ENCODE data around the gene C1QC. TPM values are rescaled to one million over a fixed set of nuclear protein-coding genes. Genes with fewer than 3 reads are reported as not detected.
A peak's percentile ranks its signal among the peaks of the same experiment; 100 is the strongest.
"Not testable (repeated sequence)": the region's sequence is repeated elsewhere in the genome, so short reads cannot be mapped to it uniquely, and the experiment has no call there.

Gene C1QC
- total RNA-seq, 3 donors from 2014 or later: 44.3 to 200 (median 189) TPM

- TF ChIP-seq, protein P1, sequence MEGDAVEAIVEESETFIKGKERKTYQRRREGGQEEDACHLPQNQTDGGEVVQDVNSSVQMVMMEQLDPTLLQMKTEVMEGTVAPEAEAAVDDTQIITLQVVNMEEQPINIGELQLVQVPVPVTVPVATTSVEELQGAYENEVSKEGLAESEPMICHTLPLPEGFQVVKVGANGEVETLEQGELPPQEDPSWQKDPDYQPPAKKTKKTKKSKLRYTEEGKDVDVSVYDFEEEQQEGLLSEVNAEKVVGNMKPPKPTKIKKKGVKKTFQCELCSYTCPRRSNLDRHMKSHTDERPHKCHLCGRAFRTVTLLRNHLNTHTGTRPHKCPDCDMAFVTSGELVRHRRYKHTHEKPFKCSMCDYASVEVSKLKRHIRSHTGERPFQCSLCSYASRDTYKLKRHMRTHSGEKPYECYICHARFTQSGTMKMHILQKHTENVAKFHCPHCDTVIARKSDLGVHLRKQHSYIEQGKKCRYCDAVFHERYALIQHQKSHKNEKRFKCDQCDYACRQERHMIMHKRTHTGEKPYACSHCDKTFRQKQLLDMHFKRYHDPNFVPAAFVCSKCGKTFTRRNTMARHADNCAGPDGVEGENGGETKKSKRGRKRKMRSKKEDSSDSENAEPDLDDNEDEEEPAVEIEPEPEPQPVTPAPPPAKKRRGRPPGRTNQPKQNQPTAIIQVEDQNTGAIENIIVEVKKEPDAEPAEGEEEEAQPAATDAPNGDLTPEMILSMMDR (IDR thresholded peaks at IDR 0.05): no peak
- intact Hi-C loops (cut with DNase I, micrococcal nuclease): no loop called here
- H3K9me3 ChIP-seq: no peaks in the 10 kb centered on the region
- no peaks in the 10 kb centered on the region for H3K4me1 ChIP-seq (ENCODE audit: low read depth)
- no peaks in the 10 kb centered on the region for H3K36me3 ChIP-seq (ENCODE audit: low read depth)
- H3K4me3 ChIP-seq: no peak overlapping the region
- ATAC-seq (peak; percentile 53), DNase-seq (peak in 2 of 3 donors; percentile 69 to 72)
Measured at GRCh38 chr1:22665752-22666151, 22.3 kb downstream of the C1QC start.

GRCh38 chr1:22666412-22666811 lies 23.0 kb downstream of the C1QC start:
- H3K4me3 ChIP-seq: no peak overlapping the region

GRCh38 chr1:22668840-22669239 lies 25.4 kb downstream of the C1QC start:
- H3K4me1 ChIP-seq (ENCODE audit: low read depth); H3K36me3 ChIP-seq (ENCODE audit: low read depth); ATAC-seq; H3K9me3 ChIP-seq; H3K4me3 ChIP-seq; DNase-seq; intact Hi-C loops (cut with DNase I, micrococcal nuclease): not testable (repeated sequence)

More at GRCh38 chr1:22666412-22666811, 23.0 kb downstream of the C1QC start:
- Histone ChIP-seq H3K36me3 (ENCODE audit: low read depth) (no peaks in the 10 kb centered on the region), H3K4me1 (ENCODE audit: low read depth) (no peaks in the 10 kb centered on the region), H3K9me3 (no peaks in the 10 kb centered on the region)
- intact Hi-C loops (cut with DNase I, micrococcal nuclease): no loop called here
- TF ChIP-seq, protein P1 (IDR thresholded peaks at IDR 0.05): no peak
- ATAC-seq (no peak), DNase-seq (no peak)

DNA sequence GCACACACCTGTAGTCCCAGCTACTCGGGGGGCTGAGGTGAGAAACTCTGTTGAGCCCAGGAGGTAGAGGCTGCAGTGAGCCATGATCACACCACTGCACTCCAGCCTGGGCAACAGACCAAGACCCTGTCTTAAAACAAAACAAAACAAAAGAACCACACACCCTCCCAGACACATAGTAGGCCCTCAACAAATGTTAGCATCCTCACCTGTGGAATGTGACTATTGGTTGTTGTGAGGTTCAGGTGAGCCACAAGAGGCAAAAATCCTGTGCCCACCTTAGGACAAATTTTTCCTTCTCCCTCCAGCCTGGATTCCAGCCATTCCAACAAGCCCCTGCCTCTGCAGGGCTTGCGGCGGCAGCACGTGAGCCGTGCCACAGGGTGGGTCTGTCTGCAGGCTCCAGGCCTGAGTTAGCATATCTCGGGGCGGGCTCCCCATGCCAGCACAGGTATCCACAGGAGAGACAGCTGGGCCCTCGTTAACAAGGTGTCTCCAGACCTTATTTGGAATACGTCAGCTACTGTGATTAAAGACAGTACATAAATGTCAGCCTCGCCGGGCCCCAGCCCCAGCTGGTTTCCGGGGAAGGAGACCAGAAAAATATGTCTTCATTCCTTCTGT lies 27.0 kb downstream of the C1QC start:
- no peaks in the 10 kb centered on the region for H3K36me3 ChIP-seq (ENCODE audit: low read depth)
- no peak overlapping the region for H3K4me3 ChIP-seq
- no peak for DNase-seq
- intact Hi-C loops (cut with DNase I, micrococcal nuclease): no loop called here
- TF ChIP-seq, protein P1 (IDR thresholded peaks at IDR 0.05): no peak
- H3K9me3 ChIP-seq: no peaks in the 10 kb centered on the region
- no peaks in the 10 kb centered on the region for H3K4me1 ChIP-seq (ENCODE audit: low read depth)
- ATAC-seq: no peak

DNA sequence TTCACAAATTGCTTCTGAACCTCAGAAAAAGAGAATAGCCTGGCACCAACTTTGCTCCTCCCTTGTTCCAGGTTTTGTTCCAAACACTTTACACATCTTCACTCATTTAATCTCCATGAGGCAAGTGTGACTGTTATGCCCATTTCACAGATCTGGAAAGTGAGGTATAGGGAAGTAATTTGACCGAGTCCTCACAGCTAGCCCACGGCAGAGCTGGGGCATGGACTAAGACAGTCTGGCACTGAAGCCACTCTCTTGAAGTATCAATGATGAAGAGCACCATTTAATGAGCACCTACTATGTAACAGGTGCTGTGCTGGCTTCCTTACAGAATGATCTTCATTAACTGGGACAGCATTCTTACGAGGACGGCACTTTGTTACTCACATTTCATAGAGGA lies 28.6 kb downstream of the C1QC start:
- ATAC-seq (no peak), DNase-seq (no peak)
- intact Hi-C loops (cut with DNase I, micrococcal nuclease): no loop called here
- TF ChIP-seq, protein P1 (IDR thresholded peaks at IDR 0.05): no peak
- no peaks in the 10 kb centered on the region for H3K36me3 ChIP-seq (ENCODE audit: low read depth)
- no peaks in the 10 kb centered on the region for H3K4me1 ChIP-seq (ENCODE audit: low read depth)
- no peaks in the 10 kb centered on the region for H3K9me3 ChIP-seq
- no peak overlapping the region for H3K4me3 ChIP-seq

DNA sequence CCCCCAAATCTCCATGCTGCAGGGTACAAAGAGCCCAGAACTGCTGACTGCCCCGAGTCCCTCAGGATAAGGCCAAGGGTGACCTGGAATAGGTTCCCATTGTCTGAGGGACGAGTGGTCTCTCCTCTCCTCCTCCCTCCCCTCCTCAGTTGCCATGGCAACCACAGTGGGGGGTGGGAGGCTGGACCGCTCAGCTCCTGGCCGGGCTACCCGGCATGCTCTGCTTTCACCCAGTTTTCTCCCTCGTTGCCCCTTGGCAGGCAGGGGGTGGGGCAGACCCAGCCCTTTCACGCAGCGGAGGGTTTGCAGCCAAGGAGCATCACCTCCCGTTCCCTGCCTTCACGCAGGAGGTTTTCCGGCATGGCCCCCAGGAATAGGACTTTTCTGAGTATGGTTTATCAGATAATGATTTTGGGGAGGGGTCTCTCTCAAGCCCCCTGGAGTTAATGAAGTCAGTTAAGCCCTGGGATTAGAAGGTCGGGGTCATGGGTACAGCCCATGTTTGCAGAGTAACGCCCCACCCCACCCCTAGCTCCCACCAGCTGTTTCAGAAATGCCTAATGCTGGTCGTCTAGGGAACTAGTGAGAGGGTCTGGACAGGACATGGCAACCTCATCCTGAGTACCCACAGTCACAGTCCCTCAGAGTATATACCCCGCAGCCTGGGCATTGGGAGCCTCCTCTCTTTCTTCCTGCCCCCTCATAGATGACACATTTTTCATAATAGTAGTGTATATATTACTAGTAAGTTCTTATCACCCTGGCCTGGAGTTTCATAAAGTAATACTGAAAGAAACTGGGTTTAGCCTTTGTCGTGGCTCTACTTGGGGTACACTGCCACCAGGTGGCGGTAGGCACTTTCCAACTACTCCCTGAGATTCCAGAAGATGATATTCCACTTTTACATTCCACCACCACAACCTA lies 30.3 kb downstream of the C1QC start:
- intact Hi-C loops (cut with DNase I, micrococcal nuclease): no loop called here
- ATAC-seq: peak; percentile 76
- TF ChIP-seq, protein P1 (IDR thresholded peaks at IDR 0.05): peak; percentile 51

More for the DNA sequence above, 30.3 kb downstream of the C1QC start:
- H3K4me1 ChIP-seq (ENCODE audit: low read depth): no peaks in the 10 kb centered on the region
- no peaks in the 10 kb centered on the region for H3K36me3 ChIP-seq (ENCODE audit: low read depth)
- H3K9me3 ChIP-seq: no peaks in the 10 kb centered on the region
- no peak overlapping the region for H3K4me3 ChIP-seq
- peak in 2 of 3 donors; percentile 83 to 94 for DNase-seq
